A172 (cell line): Measurements from ENCODE around the gene HOXA3. TPM values are rescaled to one million over a fixed set of nuclear protein-coding genes. Genes with fewer than 3 reads are reported as not detected.
A peak's percentile ranks its signal among the peaks of the same experiment; 100 is the strongest.

Experiments used
- DNase-seq: peaks from one replicate; pipeline ENCODE4 v3.0.0-alpha.2; 2015; ENCODE audit warnings: low spot score
- total RNA-seq: library from RNA; depleted of rRNA; stranded (reverse); fragments of >200 nt; shearing (Covaris generic); gene quantifications from 2 replicates; pipeline ENCODE4 v1.2.3, GENCODE V29; 2014; rRNA removed

The HOXA3 gene
- total RNA-seq: 0.07 and 0.41 TPM in 2 replicates

GRCh38 chr7:27151931-27152815 is at the start of gene HOXA3:
Gene HOXA3 (minus strand): TSS chr7:27152583. CDS start chr7:27110640, 41,943 bp downstream.
- DNase-seq: no peak

GRCh38 chr7:27201580-27202017 is 49.2 kb upstream of the HOXA3 start:
- DNase-seq: no peak

- no peak for DNase-seq
Measured at GRCh38 chr7:27200761-27201579, 48.6 kb upstream of the HOXA3 start.

GRCh38 chr7:27199849-27200760 is 47.7 kb upstream of the HOXA3 start, which contains the start of gene HOXA13:
Gene HOXA13 (minus strand): TSS chr7:27200091. CDS start chr7:27200077, 14 bp downstream.
- DNase-seq: peak; percentile 41

- no peak for DNase-seq
Measured at GRCh38 chr7:27198871-27199801, 46.8 kb upstream of the HOXA3 start.

GRCh38 chr7:27198138-27198841 is 45.9 kb upstream of the HOXA3 start:
- DNase-seq: no peak

GRCh38 chr7:27197137-27198042 is 45.0 kb upstream of the HOXA3 start:
- no peak for DNase-seq

GRCh38 chr7:27196287-27196767 is 43.9 kb upstream of the HOXA3 start:
- peak; percentile 65 for DNase-seq

- DNase-seq: no peak
Measured at GRCh38 chr7:27194686-27195379, 42.5 kb upstream of the HOXA3 start.

- DNase-seq: no peak
Measured at GRCh38 chr7:27194002-27194352, 41.6 kb upstream of the HOXA3 start.

GRCh38 chr7:27193335-27194001 is 41.1 kb upstream of the HOXA3 start:
- no peak for DNase-seq

- DNase-seq: no peak
Measured at GRCh38 chr7:27192546-27193334, 40.4 kb upstream of the HOXA3 start.

GRCh38 chr7:27191833-27192545 is 39.6 kb upstream of the HOXA3 start:
- DNase-seq: no peak

- DNase-seq: no peak
Measured at GRCh38 chr7:27191161-27191731, 38.9 kb upstream of the HOXA3 start.

GRCh38 chr7:27189997-27190748 is 37.8 kb upstream of the HOXA3 start:
- no peak for DNase-seq
